Measurements from ENCODE around the gene SPPL3.
"Not testable (repeated sequence)": the region's sequence is repeated elsewhere in the genome, so short reads cannot be mapped to it uniquely, and the experiment has no call there.

Gene SPPL3

GRCh38 chr12:120916561-120916960, 12.4 kb upstream of the SPPL3 start:
- H3K27ac ChIP-seq = no peak overlapping the region
- TF ChIP-seq CTCF (conservative IDR thresholded peaks at IDR 0.05) (no peak), ZFX (IDR thresholded peaks at IDR 0.05) (no peak)

GRCh38 chr12:120914794-120915193, 10.6 kb upstream of the SPPL3 start:
- no peak for TF ChIP-seq ZFX (IDR thresholded peaks at IDR 0.05)
- no peak for TF ChIP-seq CTCF (conservative IDR thresholded peaks at IDR 0.05)
- no peak overlapping the region for H3K27ac ChIP-seq

GRCh38 chr12:120909633-120910298, 5.6 kb upstream of the SPPL3 start:
- TF ChIP-seq CTCF (conservative IDR thresholded peaks at IDR 0.05) = no peak
- TF ChIP-seq ZFX (IDR thresholded peaks at IDR 0.05) = no peak
- no peak overlapping the region for H3K27ac ChIP-seq

- TF ChIP-seq ZFX (IDR thresholded peaks at IDR 0.05) = no peak
- TF ChIP-seq CTCF (conservative IDR thresholded peaks at IDR 0.05) = no peak
- H3K27ac ChIP-seq = no peak overlapping the region
Measured at GRCh38 chr12:120905856-120906384, 1.8 kb upstream of the SPPL3 start.

- TF ChIP-seq ZFX (IDR thresholded peaks at IDR 0.05) = peak; percentile 77
- TF ChIP-seq CTCF (conservative IDR thresholded peaks at IDR 0.05) = no peak
- H3K27ac ChIP-seq = peak overlapping the region; percentile 84
Measured at GRCh38 chr12:120903412-120904196, 554 bp downstream of the SPPL3 start.

- no peak for TF ChIP-seq CTCF (conservative IDR thresholded peaks at IDR 0.05)
- no peak for TF ChIP-seq ZFX (IDR thresholded peaks at IDR 0.05)
- peak overlapping the region; percentile 84 for H3K27ac ChIP-seq
Measured at GRCh38 chr12:120902846-120903411, 1.2 kb downstream of the SPPL3 start.

- TF ChIP-seq ZFX (IDR thresholded peaks at IDR 0.05) (no peak), CTCF (conservative IDR thresholded peaks at IDR 0.05) (no peak)
- no peak overlapping the region for H3K27ac ChIP-seq
Measured at GRCh38 chr12:120901818-120902217, 2.3 kb downstream of the SPPL3 start.

- H3K27ac ChIP-seq = not testable (repeated sequence)
Measured at GRCh38 chr12:120901101-120901500, 3.1 kb downstream of the SPPL3 start.

All from C4-2B (cell line).